Stimulated activated CD8-positive, alpha-beta memory T cell treated with anti-CD3 and anti-CD28 coated beads, Interleukin-2, amount 100 ng/mL, for 1 hour (primary cell): Measurements from ENCODE around the gene ARHGAP6.

Source experiments
- DNase-seq, 2 donors: peaks; one replicate each; pipeline ENCODE4 v3.0.0-alpha.2; 2020; ENCODE audit warnings: low read depth in 2 of 2

Gene ARHGAP6

DNA sequence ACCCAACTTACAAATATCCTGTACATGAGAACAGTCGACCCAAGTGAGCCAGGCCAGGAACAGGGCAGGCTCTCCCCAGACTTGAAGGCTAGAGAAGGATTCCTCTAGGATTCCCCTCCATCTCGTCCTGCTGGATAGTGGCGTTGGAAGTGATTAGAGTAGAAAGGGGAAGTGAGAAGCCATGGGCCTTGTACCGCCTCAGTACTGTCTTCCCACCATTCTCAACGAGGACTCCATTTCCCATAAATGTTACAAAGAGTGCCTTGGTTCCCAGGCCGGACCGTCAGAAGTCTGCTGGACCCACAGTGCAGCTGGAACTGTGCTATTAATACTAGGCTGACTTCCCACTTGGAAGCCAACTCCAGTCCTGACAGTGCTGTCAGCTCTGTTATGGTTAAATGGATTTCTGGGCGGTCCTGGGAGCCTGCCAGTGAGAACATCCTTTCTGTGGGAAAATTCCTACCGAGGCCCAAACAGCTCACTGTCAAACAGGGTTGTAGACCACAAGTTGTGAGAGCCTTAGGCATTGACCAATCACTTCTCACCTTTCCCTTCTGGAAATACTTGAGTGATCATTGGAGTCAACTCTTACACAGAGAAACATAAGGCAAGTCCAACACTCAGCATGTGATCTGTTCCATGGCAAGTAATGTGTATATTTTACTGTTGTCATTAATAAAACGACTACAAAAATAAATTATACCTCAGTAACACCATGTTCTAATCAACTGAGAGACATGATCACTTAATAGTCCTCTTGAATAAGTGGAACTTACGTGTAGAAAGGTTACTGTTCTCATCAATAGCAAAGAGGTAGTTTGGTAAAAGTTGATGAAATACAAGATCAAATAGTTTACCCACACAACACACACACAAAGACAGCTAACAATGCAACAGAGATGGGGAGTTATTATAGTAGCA is 314.1 kb downstream of the ARHGAP6 start:
- DNase-seq: no peak

DNA sequence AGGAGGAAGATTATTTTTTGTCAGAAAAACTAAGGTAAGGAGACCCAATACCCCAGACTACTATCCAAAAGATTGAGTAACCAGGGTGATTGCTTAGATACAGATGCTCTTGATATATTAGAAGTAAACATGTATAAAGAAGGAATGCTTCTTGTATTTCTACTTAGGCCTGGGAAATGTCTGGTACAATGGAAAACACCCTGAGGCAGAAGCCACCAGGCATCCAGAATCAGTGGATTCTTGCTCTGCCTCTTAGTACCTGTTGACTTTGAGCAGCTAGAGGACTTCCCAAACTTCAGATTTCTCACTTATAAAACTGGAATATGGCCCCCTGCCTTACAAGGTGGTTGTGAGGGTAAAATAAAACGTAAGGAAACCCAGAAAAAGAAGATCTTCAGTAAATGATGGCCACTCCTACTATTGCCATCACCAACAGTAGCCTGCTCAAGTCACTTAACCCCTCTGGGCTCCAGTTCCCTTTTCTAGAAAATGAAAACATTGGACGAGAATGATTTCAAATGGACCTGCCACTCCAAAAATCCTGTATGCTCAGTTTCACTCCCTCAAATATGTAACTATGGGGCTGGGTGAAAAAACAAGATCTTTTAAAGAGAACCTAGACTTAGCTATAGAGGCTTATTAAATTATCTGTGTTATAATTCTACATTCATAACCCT is 315.9 kb downstream of the ARHGAP6 start:
- DNase-seq: no peak

DNA sequence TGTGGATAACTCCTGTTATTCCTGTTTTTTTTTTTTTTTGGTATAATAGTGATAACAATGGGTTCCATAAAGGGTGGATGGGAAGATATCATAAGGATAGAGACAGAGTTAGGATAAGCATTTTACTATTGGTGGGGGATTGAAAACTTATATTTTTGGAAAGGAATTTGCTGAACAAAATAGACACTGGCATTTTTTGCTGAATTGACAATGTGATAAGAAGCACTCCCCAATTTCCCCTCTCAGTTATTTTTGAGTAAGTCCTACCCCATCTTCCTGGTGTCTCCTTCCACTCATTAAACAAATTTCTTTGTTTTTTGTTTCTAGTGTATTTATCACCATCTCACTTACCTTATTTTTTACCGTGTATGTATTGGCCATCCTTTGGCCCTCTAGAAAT is 316.7 kb downstream of the ARHGAP6 start:
- DNase-seq: no peak

DNA sequence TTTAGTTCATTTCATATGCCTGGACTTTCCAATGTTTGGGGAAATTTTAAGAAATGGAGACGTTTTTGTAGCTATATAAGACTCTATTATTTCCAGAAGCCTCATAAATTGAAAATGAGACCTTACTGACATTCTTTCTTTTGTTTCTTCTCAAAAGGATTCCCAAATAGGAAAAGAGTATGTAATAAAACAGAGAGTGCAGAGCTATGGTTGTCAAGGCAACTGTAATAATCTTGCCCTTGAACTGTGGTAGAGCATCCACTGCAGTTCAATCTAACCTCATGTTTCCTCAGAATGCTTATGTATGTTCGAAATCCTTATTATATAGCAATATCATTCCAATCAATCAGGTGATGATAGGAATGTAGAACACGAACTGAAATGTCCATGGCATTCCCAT is 318.4 kb downstream of the ARHGAP6 start:
- DNase-seq: no peak

DNA sequence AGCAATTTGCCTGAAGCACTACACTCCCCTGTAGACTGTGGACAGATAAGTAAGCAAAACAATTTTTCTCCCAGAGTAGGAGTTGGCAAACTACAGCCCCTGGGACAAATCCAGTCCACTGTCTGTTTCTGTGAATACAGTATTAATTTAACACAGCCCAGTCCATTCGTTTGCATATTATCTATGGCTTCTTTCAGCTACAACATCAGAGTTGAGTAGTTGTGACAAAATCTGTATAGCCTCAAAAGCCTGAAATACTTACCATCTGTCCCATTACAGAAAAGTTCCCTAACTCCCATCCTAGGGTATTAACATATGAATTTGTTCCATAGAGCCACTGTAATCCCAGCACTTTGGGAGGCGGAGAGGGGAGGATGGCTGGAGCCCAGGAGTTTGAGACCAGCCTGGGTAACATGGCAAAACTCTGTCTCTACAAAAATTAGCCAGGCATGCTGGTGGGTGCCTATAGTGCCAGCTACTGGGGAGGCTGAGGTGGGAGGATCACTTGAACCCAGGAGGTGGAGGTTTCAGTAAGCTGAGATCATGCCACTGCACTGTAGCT is 319.5 kb downstream of the ARHGAP6 start:
- DNase-seq: no peak

DNA sequence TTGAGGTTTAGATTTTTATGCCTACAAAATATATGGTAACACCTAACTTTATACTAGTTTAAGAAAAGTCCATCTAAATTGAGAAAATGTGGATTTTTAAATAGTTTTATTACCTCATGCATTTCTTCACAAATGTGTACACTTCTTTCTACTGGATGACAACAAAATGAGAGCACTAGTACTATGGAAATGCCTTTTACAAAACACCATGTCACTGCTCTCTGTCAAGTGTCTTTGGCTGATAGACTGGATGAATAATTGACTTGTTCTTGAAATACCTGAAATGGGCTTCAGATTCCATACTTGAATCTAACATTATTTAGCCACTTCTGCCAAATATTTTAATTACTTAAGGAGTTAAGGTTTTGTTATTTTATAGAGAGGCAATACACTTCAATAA is 323.0 kb downstream of the ARHGAP6 start:
- no peak for DNase-seq

DNA sequence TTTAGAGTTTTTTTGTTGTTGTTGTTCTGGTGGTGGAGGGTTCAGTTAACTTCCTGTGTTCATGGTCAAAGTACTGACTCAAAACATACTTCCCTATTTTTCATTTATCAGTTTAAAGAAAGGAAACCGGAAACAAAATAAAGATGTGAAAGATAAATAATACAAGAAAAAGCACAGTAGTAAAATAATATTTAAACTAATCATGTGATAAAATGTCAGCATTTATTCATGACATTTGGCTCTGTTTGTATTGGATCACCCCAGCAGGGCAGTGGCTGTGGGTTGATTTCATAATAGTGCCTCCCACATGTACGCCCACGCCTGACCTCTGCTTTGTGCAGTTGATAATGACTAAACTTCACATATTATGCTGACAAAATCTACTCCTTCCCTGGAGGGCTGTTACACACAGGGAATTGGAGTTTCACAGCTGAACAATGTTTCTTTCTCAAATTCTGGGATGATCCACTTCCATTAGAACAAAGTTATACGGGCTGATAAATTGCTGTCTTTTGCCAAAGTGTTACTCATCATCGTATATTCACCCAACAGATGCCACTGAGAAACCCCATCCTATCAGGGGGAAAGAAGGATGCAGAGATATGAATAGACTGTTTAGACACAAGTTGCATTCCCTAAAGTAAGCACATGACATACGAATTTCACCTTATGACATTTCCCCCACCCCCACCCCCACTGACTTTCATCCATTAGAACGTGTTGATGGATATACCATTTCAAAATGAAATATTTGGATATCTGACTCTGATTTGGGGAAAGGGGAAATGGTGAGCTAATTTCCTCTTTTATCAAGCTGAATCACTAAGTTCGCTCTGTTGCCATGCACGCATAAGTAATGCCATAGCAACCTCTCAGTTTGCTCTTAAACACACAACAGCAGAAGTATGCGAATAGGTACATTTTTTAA is 324.2 kb downstream of the ARHGAP6 start:
- no peak for DNase-seq

DNA sequence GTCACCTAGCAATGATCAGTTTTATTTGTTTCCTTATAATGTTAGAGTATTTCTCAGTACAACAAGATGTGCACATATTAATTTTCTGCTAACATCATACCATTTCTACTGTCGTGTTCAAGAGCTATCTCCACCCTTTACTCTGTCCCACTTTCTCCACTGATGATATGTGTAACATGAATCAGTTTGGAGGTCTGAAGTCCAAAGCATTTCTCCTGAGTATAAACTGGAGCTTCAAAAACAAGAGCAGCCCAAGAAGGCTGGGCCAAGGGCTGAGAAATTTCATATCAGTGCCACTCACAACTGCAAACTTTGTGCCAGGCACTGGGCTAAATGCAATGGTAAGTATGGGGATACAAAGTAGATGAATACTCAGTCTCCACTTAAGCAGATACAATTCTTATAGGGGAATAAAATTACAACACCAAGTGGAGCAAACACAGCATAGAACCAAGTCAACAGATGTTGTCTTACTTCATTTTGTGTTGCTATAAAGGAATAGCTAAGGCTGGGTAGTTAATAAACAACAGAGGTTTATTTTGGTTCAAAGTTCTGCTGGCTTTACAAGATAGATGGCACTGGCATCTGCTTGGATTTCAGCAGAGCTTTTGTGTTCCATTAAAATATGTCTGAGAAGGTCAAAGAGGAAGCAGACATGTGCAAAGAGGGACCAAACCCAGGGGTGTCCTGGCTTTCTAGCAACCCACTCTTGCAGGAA is 328.3 kb downstream of the ARHGAP6 start:
- DNase-seq: no peak

DNA sequence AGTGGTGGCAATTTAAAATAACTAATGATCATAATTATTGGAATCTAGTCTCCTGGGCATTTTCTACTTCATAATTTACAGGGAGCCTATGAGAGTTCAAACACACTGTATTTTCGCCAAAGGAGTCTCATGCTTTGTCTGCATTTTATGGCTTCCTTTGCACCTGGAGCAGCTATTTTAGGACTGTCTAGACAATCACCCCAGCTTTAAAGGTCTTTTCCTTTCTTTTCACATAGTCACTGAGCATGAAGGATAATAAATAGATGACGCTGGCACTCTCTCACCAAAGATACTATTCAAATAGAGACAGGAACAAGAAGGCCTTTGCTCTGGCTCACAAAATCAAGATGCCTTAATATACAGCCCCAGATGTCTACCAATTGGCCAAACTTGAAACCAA is 329.5 kb downstream of the ARHGAP6 start:
- DNase-seq: no peak

DNA sequence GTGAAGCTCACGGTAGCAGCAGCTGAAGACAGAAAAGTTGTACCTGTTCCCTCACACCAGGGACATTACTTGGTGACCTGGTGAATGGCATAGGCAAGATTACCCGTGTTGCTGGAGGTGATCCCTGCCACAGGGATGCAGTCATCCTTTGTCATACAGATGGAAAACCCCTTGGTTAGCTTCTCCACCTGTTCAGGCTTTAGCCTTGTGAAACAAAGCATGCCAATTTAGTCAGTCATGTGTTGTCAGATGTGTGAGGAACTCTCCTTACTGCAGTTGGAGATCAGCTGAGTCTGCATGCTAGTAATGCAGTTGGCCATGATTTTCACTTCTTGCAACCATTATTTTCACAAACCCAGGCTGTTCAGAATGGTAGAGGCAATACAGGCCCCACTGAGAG is 331.6 kb downstream of the ARHGAP6 start:
- DNase-seq: no peak

DNA sequence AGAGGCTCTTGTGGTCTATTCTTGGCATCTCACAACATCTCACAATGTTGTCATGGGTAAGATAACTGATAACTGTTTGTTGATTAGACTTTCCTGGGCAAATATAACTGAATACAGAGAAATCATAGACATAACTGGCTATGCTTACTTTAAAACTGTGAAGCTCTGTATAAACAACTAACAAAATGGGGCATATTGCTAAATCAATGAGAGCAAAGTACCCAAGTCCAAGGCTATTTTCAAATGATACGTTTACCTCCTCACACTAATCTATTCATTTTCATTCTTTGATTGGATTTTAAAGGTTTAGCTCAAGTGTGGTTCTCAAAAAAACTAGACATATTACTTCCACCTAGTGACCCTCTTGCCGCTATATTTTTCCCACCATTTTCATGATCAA is 333.9 kb downstream of the ARHGAP6 start:
- no peak for DNase-seq

DNA sequence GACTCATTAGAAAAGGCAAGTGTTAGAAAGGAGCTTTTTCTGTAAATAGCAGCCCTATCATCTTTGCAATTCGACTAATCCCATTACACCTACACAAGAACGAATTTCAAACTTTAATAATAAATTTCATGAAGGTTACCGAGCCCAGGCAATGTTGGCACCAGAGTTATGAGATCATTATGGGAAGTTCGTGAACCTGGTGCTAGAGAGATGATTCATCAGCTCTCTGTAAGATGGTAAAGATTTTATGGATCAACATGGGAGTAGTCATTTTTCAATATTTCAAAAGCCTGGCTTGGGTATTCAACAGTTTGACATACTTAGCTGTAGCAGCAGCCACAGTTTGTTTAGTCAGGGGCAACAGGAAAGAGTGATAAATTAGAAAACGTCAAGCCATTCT is 336.7 kb downstream of the ARHGAP6 start:
- no peak for DNase-seq

DNA sequence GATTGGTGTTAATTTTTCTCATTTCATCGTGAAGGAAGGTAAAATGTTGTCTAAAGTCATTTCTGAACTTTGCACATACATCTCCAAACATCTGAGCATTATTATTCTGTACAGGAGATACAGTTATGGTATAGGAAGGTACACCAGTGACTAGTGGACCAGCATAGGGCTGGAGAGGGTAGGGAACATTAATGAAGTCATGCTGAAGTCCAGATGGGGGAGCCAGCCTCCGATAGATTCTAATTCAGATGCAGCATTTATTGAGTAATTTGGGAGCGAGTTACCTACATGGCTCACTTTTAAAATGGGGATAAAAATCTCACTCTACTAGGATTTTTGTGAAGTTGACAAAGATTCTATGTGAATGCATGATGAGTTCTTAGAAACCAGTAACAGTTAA is 337.6 kb downstream of the ARHGAP6 start:
- no peak for DNase-seq

DNA sequence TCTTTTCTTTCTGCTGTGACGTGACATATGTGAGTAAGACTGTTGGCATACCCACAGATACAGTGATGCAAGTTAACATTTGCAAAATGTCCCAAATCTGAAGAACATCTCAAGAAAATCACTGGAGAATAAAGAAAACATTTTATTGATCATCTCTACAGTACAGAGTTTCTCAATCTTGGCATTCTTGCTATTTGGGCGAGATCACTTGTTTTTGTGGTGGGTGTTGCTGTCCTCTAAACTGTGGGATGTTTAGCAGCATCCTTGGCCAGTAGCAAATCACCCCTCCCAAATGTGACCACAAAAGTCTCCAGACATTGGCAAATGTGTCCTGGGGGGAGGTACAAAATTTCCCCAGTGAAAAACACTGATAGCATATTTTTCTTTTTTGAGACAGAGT is 343.7 kb downstream of the ARHGAP6 start:
- no peak for DNase-seq

DNA sequence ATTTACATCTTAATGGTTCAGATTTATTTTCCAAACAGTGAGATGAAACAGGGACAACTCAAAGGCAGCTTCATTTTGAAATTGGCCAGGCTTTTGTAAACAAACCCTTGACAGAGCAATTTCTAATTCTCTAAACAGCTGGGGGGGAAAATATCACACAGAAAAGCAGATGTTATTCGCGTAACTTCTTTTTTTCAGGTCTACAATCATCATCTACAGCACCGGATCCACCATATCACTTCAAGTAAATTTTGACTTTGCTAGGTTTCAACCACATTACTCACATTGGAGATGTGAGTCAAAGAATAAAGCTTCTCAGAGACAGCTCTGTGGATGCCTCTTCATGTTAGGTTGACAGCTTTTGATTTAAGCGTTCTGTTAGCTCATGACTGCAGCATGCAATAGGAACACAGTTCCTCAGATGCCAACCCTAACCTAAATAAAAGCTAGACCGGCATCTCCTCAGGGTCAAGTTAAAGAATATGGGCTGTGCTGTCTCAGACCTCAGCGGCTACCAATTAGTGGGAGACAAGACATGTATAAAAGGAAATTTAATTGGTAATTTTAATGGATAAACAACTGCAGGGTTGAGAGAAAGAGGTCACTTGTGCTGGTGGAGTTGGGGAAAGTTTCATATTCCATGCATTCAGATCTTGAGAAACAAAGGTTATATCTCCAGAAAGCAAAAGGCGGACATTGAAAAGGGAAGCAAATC is 345.8 kb downstream of the ARHGAP6 start:
- no peak for DNase-seq

DNA sequence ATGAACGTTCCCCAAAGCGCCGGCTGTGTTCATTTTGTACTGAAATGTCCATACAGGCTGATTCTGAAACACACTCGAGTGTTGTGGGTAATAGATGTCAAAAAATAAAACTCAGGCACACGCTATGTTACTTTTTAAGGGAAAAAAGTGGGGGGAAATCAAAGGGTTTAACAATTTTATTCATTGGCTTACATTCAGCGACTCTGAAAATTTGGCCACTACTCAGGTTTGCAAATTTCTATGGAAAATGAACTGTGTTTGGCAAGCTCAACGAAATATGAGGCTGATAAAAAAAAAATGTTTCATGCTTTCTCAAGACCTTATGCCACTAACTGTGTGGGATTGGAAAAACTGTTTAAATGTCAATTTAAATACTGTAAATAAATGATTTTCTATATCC is 354.0 kb downstream of the ARHGAP6 start:
- DNase-seq: no peak

DNA sequence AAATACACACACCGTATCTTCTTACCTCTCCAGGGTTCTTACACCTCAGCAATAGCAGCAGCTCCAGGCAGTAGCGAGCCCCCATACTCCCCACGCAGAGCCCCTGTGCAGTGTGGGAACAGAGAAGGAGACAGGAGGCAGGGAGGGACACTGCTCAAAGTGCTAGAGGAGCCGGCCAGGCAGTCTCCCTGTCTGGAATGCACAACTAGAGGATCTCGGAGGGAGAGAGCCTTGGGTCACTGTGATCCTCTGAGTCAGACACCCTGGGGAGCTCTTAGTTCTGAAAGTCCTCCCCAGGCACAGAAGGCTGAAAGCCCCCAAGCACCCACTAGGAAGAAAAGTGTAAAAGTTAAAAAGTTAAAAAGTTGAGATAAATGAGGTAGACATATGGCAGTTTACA is 356.5 kb downstream of the ARHGAP6 start:
- DNase-seq: no peak

DNA sequence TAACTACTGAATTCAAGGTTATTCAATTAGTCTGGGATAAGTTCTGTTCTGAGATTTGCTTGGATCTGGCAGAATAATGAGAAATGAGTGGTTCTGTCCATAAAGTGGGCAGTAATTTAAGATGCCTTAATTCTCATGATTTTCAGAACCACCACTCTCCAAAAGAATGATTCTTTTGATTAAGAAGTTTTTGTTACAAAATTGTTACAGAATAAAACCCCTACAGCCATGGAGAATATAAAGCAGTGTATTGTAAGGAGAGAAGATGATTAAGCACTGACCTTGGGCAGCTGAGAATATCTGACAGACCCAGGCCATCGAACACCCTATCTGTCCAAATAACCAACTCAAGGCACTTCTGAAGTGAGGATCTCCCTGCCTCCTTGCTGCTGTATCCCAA is 360.1 kb downstream of the ARHGAP6 start:
- no peak for DNase-seq

DNA sequence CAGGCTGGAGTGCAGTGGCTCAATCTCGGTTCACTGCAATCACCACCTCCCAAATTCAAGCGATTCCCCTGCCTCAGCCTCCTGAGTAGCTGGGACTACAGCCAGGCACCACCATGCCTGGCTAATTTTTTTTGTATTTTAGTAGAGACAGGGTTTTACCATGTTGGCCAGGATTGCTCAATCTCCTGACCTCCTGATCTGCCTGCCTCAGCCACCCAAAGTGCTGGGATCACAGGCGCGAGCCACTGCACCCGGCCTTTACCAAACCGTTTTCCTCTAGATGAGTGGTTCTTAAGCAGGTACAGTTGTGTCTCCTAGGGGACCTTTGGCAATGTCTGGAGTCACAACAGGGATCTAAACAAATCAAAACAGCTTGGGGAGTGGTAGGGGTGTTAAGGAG is 360.9 kb downstream of the ARHGAP6 start:
- DNase-seq: no peak

DNA sequence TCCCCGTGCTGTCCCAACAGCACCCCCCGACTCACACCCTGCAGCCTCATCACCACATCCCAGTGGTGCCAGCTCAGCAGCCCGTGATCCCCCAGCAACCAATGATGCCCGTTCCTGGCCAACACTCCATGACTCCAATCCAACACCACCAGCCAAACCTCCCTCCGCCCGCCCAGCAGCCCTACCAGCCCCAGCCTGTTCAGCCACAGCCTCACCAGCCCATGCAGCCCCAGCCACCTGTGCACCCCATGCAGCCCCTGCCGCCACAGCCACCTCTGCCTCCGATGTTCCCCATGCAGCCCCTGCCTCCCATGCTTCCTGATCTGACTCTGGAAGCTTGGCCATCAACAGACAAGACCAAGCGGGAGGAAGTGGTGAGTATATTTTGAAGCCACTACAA is 367.1 kb downstream of the ARHGAP6 start:
- DNase-seq: no peak

DNA sequence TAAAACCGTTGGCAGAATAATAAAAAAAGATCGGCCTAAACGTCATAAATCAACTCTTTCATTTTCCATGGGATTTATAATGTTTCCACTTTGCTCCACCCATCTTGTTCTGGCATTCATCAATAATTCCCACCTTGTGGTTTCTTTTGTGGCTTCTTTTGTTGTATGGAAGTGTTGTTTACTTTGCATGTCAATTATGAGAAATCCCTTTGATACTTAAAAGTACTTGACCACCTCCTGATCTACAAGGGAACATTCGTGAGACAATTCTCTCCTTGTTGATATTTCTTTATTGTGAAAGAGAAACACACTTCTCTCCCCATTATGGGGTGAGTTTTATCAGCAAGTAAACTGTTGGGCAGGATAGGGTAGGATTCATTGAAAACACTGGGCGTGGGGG is 369.7 kb downstream of the ARHGAP6 start:
- no peak for DNase-seq
